A549 (cell line): ENCODE results near the gene SH3RF3. TPM values are rescaled to one million over a fixed set of nuclear protein-coding genes. Genes with fewer than 3 reads are reported as not detected.

Source experiments
- ATAC-seq, 2 experiments: fragments of 200-7000 bp in 1 of 2; fragments of >200 bp in 1 of 2; cut with Nextera tagmentation in 1 of 2; cut with Tn5 transposase in 1 of 2; 3 replicates each; pipeline versions ENCODE4 v1.8.0 to v1.9.1; 2018 to 2020; ENCODE audit warnings: mild to moderate bottlenecking in 1 of 2, moderate library complexity in 1 of 2
- CTCF ChIA-PET: fragments of 300-600 bp; sonication (Branson Sonifier 250); formaldehyde crosslinking; extraction: SDS; loops from one replicate; lab custom pipeline; 2021; ENCODE audit warnings: antibody characterized with exemption, inconsistent platforms; lab: Yijun Ruan, JAX
- POLR2A ChIA-PET: fragments of 350-600 bp; formaldehyde crosslinking; extraction: SDS; loops from one replicate; lab custom pipeline; 2021; ENCODE audit warnings: antibody characterized with exemption, inconsistent platforms; lab: Yijun Ruan, JAX
- DNase-seq, 2 experiments: peaks; one replicate each; pipeline versions ENCODE4 v3.0.0 to v3.0.0-alpha.2; 2011 to 2016; ENCODE audit warnings: low read depth in 1 of 2, low spot score in 1 of 2
- FAIRE-seq: peaks from 2 replicates; lab custom pipeline; 2011; peaks lifted over from hg19 to GRCh38; lab: Jason Lieb, UNC
- H3K27ac ChIP-seq, 2 experiments: fragments of >200 bp; sonication (Bioruptor Twin); formaldehyde crosslinking; 3 replicates each; pipeline ENCODE4 v1.5.1; 2016 to 2017
- H3K4me1 ChIP-seq: fragments of >200 bp; sonication (Bioruptor Twin); formaldehyde crosslinking; 3 replicates; pipeline ENCODE4 v1.6.1; 2016
- H3K4me2 ChIP-seq: fragments of >200 bp; sonication (Bioruptor Twin); formaldehyde crosslinking; 3 replicates; pipeline ENCODE4 v1.6.1; 2016
- H3K4me3 ChIP-seq: fragments of >200 bp; sonication (Bioruptor Twin); formaldehyde crosslinking; 3 replicates; pipeline ENCODE4 v1.5.1; 2016
- H3K9me3 ChIP-seq: fragments of >200 bp; sonication (Bioruptor Twin); formaldehyde crosslinking; 3 replicates; pipeline ENCODE4 v1.6.1; 2016
- BHLHE40 ChIP-seq: IDR thresholded peaks from 2 replicates; pipeline ENCODE4 v1.6.1; 2012; ENCODE audit warnings: low read depth, low read length, inconsistent platforms
- CBX8 ChIP-seq: fragments of 200-600 bp; sonication (generic); IDR thresholded peaks from 2 replicates; pipeline ENCODE4 v1.6.1; 2016
- CEBPB ChIP-seq, 2 experiments: fragments of >200 bp in 1 of 2; sonication (Bioruptor Twin) in 1 of 2; formaldehyde crosslinking in 1 of 2; IDR thresholded peaks; 2 replicates each; pipeline ENCODE4 v1.6.1; 2012 to 2016
- CTCF ChIP-seq: fragments of >200 bp; sonication (Bioruptor Twin); formaldehyde crosslinking; IDR thresholded peaks from 3 replicates; pipeline ENCODE4 v1.5.1; 2016
- ESRRA ChIP-seq: fragments of 150-350 bp; IDR thresholded peaks from 2 replicates; pipeline ENCODE4 v1.6.1; 2014; ENCODE audit warnings: mild to moderate bottlenecking, low read length, borderline replicate concordance
- FOSB ChIP-seq: fragments of 250-450 bp; sonication (Bioruptor Pico); IDR thresholded peaks from 2 replicates; pipeline ENCODE4 v1.5.0; 2020; ENCODE audit warnings: mild to moderate bottlenecking, moderate library complexity
- HDAC2 ChIP-seq: fragments of 200-600 bp; sonication (generic); IDR thresholded peaks from 2 replicates; pipeline ENCODE4 v1.6.1; 2016
- HMGXB4 ChIP-seq: fragments of 250-450 bp; sonication (Bioruptor Pico); IDR thresholded peaks from 2 replicates; pipeline ENCODE4 v1.5.0; 2021; ENCODE audit warnings: mild to moderate bottlenecking, moderate library complexity, borderline replicate concordance
- JUN ChIP-seq, 2 experiments: fragments of >200 bp; sonication (Bioruptor Twin); formaldehyde crosslinking; IDR thresholded peaks; 2 replicates in 1 of 2; 3 replicates in 1 of 2; pipeline ENCODE4 v1.6.1; 2016 to 2017
- KDM1A ChIP-seq: fragments of 200-600 bp; sonication (generic); IDR thresholded peaks from 2 replicates; pipeline ENCODE4 v1.6.1; 2016; ENCODE audit warnings: low read depth, mild to moderate bottlenecking
- KDM5A ChIP-seq: fragments of 200-600 bp; sonication (generic); IDR thresholded peaks from 2 replicates; pipeline ENCODE4 v1.6.1; 2016; ENCODE audit warnings: antibody characterized with exemption, mild to moderate bottlenecking
- MAX ChIP-seq: IDR thresholded peaks from 2 replicates; pipeline ENCODE4 v1.6.1; 2012
- MAZ ChIP-seq: fragments of 150-350 bp; IDR thresholded peaks from 2 replicates; pipeline ENCODE4 v1.6.1; 2014; ENCODE audit warnings: antibody characterized with exemption, low read depth, low read length, borderline replicate concordance
- NPAS2 ChIP-seq: fragments of 250-450 bp; sonication (Bioruptor Pico); IDR thresholded peaks from 2 replicates; pipeline ENCODE4 v1.8.0; 2022; ENCODE audit warnings: mild to moderate bottlenecking, moderate library complexity, borderline replicate concordance
- RARB ChIP-seq: fragments of 250-450 bp; sonication (Bioruptor Pico); IDR thresholded peaks from 2 replicates; pipeline ENCODE4 v1.8.0; 2021; ENCODE audit warnings: mild to moderate bottlenecking, moderate library complexity
- REST ChIP-seq: fragments of 200-600 bp; sonication (generic); IDR thresholded peaks from 2 replicates; pipeline ENCODE4 v1.6.1; 2016; ENCODE audit warnings: antibody characterized with exemption, mild to moderate bottlenecking, moderate library complexity
- RNF2 ChIP-seq: fragments of 200-600 bp; sonication (generic); IDR thresholded peaks from 2 replicates; pipeline ENCODE4 v1.6.1; 2016; ENCODE audit warnings: low read depth, mild to moderate bottlenecking, antibody characterized with exemption, moderate library complexity, borderline replicate concordance
- TFCP2L1 ChIP-seq: fragments of 250-450 bp; sonication (Bioruptor Pico); IDR thresholded peaks from 2 replicates; pipeline ENCODE4 v1.5.0; 2021; ENCODE audit warnings: mild to moderate bottlenecking
- USF2 ChIP-seq: fragments of 450-650 bp; IDR thresholded peaks from 2 replicates; pipeline ENCODE4 v1.6.1; 2014; ENCODE audit warnings: antibody characterized with exemption
- ZNF302 ChIP-seq: fragments of 250-450 bp; sonication (Bioruptor Pico); IDR thresholded peaks from 2 replicates; pipeline ENCODE4 v1.9.0; 2021; ENCODE audit warnings: inconsistent platforms, mild to moderate bottlenecking, moderate library complexity
- WGBS: methylation state at CpG from one replicate; pipeline ENCODE4 v1.1.6; 2017; ENCODE audit errors: missing lambda C conversion rate; 5-methylcytosine and 5-hydroxymethylcytosine counted together
- polyA plus RNA-seq, 4 experiments: library from polyadenylated mRNA; depleted of rRNA in 3 of 4; stranded (reverse); fragments of >200 nt; fragmentation: RNase III in 1 of 4; extraction: RNeasy Plus Mini Kit Qiagen cat#74134 plus additional on column Dnase treatment in 1 of 4; gene quantifications; 2 replicates in 3 of 4; 3 replicates in 1 of 4; pipeline ENCODE4 v1.2.3, GENCODE V29; 2011 to 2017

The SH3RF3 gene
- polyA plus RNA-seq, 2 of the 4 experiments (the other 2 are of a cell fraction): 0.04 to 0.21 TPM

- Histone ChIP-seq H3K9me3 (no peaks in the 10 kb centered on the region), H3K4me1 (peaks cover 11% of the 10 kb centered on the region), H3K4me3 (no peak overlapping the region), H3K27ac (no peak overlapping the region), H3K4me2 (no peak overlapping the region)
- DNase-seq (no peak), ATAC-seq (no peak), FAIRE-seq (no peak)
- ChIA-PET POLR2A (no interaction called here), CTCF (interaction anchor here (1.2 to 1.3 kb wide), 3 partner anchors 14 to 299 kb away, joined by 3 to 5 read pairs (median 3); no protein-coding TSS in a partner anchor)
- 24% methylated on average over 7 of the region's 7 CpGs for WGBS
- TF ChIP-seq RNF2 (no peak), BHLHE40 (no peak), CTCF (no peak), NPAS2 (CRISPR knock-in tag) (no peak), ZNF302 (CRISPR knock-in tag) (no peak), RARB (CRISPR knock-in tag) (no peak), MAZ (no peak), USF2 (no peak), HMGXB4 (CRISPR knock-in tag) (no peak), CBX8 (no peak), HDAC2 (no peak), ESRRA (no peak), MAX (no peak), REST (no peak), CEBPB (IDR thresholded peaks at IDR 0.05) (no peak), TFCP2L1 (no peak), JUN (IDR thresholded peaks at IDR 0.05) (no peak), FOSB (CRISPR knock-in tag) (no peak), KDM5A (no peak), KDM1A (no peak)
These were observed 81.6 kb downstream of the SH3RF3 start for GRCh38 chr2:109210431-109211200.
